GM19395 (cell line): ENCODE results near the gene PHLPP1.
"Not testable (repeated sequence)": the region's sequence is repeated elsewhere in the genome, so short reads cannot be mapped to it uniquely, and the experiment has no call there.

ENCODE experiments used
- ATAC-seq: cut with Tn5 transposase; IDR thresholded peaks from one replicate; pipeline ENCODE4 v1.9.1; 2021; ENCODE audit warnings: mild to moderate bottlenecking, moderate library complexity; ENCODE audit not compliant: unreplicated experiment

PHLPP1 gene

GRCh38 chr18:62715436-62715758 is at the start of gene PHLPP1:
TSS of gene PHLPP1 (plus strand) at chr18:62715541. CDS start at chr18:62715684, 143 bp downstream.
- ATAC-seq: peak; percentile 22

- ATAC-seq: no peak
Observed at GRCh38 chr18:62669225-62669624, 46.1 kb upstream of the PHLPP1 start.

GRCh38 chr18:62670573-62670972 is 44.8 kb upstream of the PHLPP1 start:
- no peak for ATAC-seq

GRCh38 chr18:62672600-62672999 is 42.7 kb upstream of the PHLPP1 start:
- ATAC-seq: no peak

GRCh38 chr18:62678847-62679485 is 36.4 kb upstream of the PHLPP1 start:
- ATAC-seq: no peak

GRCh38 chr18:62682371-62682770 is 33.0 kb upstream of the PHLPP1 start:
- ATAC-seq: no peak

GRCh38 chr18:62683935-62684334 is 31.4 kb upstream of the PHLPP1 start:
- ATAC-seq: no peak

GRCh38 chr18:62688743-62689317 is 26.5 kb upstream of the PHLPP1 start:
- no peak for ATAC-seq

- ATAC-seq: no peak
Observed at GRCh38 chr18:62690236-62690815, 25.0 kb upstream of the PHLPP1 start.

GRCh38 chr18:62693659-62694058 is 21.7 kb upstream of the PHLPP1 start:
- ATAC-seq: no peak

GRCh38 chr18:62697636-62698035 is 17.7 kb upstream of the PHLPP1 start:
- no peak for ATAC-seq

- no peak for ATAC-seq
Observed at GRCh38 chr18:62702259-62702658, 13.1 kb upstream of the PHLPP1 start.

GRCh38 chr18:62706879-62707278 is 8.5 kb upstream of the PHLPP1 start:
- ATAC-seq: not testable (repeated sequence)

GRCh38 chr18:62709908-62710307 is 5.4 kb upstream of the PHLPP1 start:
- ATAC-seq: not testable (repeated sequence)

- no peak for ATAC-seq
Observed at GRCh38 chr18:62710417-62710816, 4.9 kb upstream of the PHLPP1 start.

GRCh38 chr18:62711781-62712180 is 3.6 kb upstream of the PHLPP1 start:
- ATAC-seq: no peak

- no peak for ATAC-seq
Observed at GRCh38 chr18:62713651-62714247, 1.6 kb upstream of the PHLPP1 start.

- ATAC-seq: peak; percentile 76
Observed at GRCh38 chr18:62714671-62715435, 488 bp upstream of the PHLPP1 start.

GRCh38 chr18:62715759-62716615 is 646 bp downstream of the PHLPP1 start:
- peak; percentile 26 for ATAC-seq

- ATAC-seq: peak; percentile 26
Observed at GRCh38 chr18:62716619-62717168, 1.4 kb downstream of the PHLPP1 start.
